HepG2 (cell line): Measurements from ENCODE around the gene TDP2. TPM values are rescaled to one million over a fixed set of nuclear protein-coding genes. Genes with fewer than 3 reads are reported as not detected.

ENCODE experiments used
- NR0B2 ChIP-seq: sonication (generic); formaldehyde crosslinking; IDR thresholded peaks from 2 replicates; pipeline ENCODE4 v1.4.0; 2020; ENCODE audit warnings: mild to moderate bottlenecking, missing genetic modification reagents
- ZBTB38 ChIP-seq: sonication (generic); formaldehyde crosslinking; IDR thresholded peaks from 2 replicates; pipeline ENCODE4 v1.5.1; 2020; ENCODE audit warnings: mild to moderate bottlenecking, missing genetic modification reagents
- ZNF556 ChIP-seq: sonication (generic); formaldehyde crosslinking; IDR thresholded peaks from 2 replicates; pipeline ENCODE4 v1.4.0; 2020; ENCODE audit warnings: mild to moderate bottlenecking, missing genetic modification reagents, borderline replicate concordance
- ZNF605 ChIP-seq: sonication (generic); formaldehyde crosslinking; IDR thresholded peaks from 2 replicates; pipeline ENCODE4 v1.8.0; 2022; ENCODE audit warnings: mild to moderate bottlenecking, missing genetic modification reagents
- polyA plus RNA-seq, 8 experiments: library from polyadenylated mRNA; depleted of rRNA in 3 of 8; stranded (reverse) in 7 of 8; unstranded in 1 of 8; fragments of >200 nt; fragmentation: Illumina TruSeq in 4 of 8; extraction: Trizol in 4 of 8; gene quantifications; 2 replicates each; pipeline versions ENCODE4 v1.2.1 to v1.2.3, GENCODE V29; 2011 to 2016; ENCODE audit warnings: low read depth in 4 of 8, missing spikeins in 1 of 8, mixed read lengths in 1 of 8; ENCODE audit not compliant: insufficient read depth in 1 of 8
- total RNA-seq, 5 experiments: library from RNA; depleted of rRNA; stranded (reverse); fragments of >200 nt; fragmentation: Illumina TruSeq; extraction: Trizol; gene quantifications; 2 replicates each; pipeline ENCODE4 v1.2.3, GENCODE V29; 2016; ENCODE audit warnings: low read depth in 1 of 5
- TF ChIP-seq, protein P1 (sequence below): sonication (generic); formaldehyde crosslinking; IDR thresholded peaks from 2 replicates; pipeline ENCODE4 v1.4.0; 2020; ENCODE audit warnings: missing genetic modification reagents
- TF ChIP-seq, protein P2 (sequence below): sonication (generic); formaldehyde crosslinking; IDR thresholded peaks from 2 replicates; pipeline ENCODE4 v1.8.1; 2023; ENCODE audit warnings: mild to moderate bottlenecking, missing genetic modification reagents, borderline replicate concordance
- TF ChIP-seq, protein P3 (sequence below): sonication (generic); formaldehyde crosslinking; IDR thresholded peaks from 2 replicates; pipeline ENCODE4 v1.5.1; 2020; ENCODE audit warnings: missing genetic modification reagents, mild to moderate bottlenecking, borderline replicate concordance

Gene TDP2
- total and polyA plus RNA-seq, 2 of the 13 experiments (the other 11 are each of a cell fraction or from before 2014, with no cell fraction given) = 30.5 to 42.6 TPM

- TF ChIP-seq, protein P1, sequence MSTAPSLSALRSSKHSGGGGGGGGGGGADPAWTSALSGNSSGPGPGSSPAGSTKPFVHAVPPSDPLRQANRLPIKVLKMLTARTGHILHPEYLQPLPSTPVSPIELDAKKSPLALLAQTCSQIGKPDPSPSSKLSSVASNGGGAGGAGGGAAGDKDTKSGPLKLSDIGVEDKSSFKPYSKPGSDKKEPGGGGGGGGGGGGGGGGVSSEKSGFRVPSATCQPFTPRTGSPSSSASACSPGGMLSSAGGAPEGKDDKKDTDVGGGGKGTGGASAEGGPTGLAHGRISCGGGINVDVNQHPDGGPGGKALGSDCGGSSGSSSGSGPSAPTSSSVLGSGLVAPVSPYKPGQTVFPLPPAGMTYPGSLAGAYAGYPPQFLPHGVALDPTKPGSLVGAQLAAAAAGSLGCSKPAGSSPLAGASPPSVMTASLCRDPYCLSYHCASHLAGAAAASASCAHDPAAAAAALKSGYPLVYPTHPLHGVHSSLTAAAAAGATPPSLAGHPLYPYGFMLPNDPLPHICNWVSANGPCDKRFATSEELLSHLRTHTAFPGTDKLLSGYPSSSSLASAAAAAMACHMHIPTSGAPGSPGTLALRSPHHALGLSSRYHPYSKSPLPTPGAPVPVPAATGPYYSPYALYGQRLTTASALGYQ (CRISPR knock-in tag) = no peak
- TF ChIP-seq NR0B2 (CRISPR knock-in tag) (no peak), ZNF605 (CRISPR knock-in tag) (no peak), ZBTB38 (CRISPR knock-in tag) (no peak), ZNF556 (no peak)
- TF ChIP-seq, protein P2, sequence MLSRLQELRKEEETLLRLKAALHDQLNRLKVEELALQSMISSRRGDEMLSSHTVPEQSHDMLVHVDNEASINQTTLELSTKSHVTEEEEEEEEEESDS (CRISPR knock-in tag) = no peak
- TF ChIP-seq, protein P3, sequence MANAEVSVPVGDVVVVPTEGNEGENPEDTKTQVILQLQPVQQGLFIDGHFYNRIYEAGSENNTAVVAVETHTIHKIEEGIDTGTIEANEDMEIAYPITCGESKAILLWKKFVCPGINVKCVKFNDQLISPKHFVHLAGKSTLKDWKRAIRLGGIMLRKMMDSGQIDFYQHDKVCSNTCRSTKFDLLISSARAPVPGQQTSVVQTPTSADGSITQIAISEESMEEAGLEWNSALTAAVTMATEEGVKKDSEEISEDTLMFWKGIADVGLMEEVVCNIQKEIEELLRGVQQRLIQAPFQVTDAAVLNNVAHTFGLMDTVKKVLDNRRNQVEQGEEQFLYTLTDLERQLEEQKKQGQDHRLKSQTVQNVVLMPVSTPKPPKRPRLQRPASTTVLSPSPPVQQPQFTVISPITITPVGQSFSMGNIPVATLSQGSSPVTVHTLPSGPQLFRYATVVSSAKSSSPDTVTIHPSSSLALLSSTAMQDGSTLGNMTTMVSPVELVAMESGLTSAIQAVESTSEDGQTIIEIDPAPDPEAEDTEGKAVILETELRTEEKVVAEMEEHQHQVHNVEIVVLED = no peak
- TF ChIP-seq, all 625 proteins: peak for 0
Observed at GRCh38 chr6:24630856-24631505, 35.7 kb downstream of the TDP2 start (continued).
